Neural crest cell (in vitro differentiated cells): ENCODE results near the gene MNS1. TPM values are rescaled to one million over a fixed set of nuclear protein-coding genes. Genes with fewer than 3 reads are reported as not detected.

ENCODE experiments used
- DNase-seq: peaks from one replicate; pipeline ENCODE4 v3.0.0; 2021; ENCODE audit warnings: low read depth, mixed read lengths, low spot score
- H3K27ac Mint-ChIP-seq: one replicate; pipeline ENCODE4 v1.8.0; 2021; ENCODE audit warnings: mild to moderate bottlenecking, mixed read lengths; ENCODE audit not compliant: unreplicated experiment
- H3K27me3 Mint-ChIP-seq: 2 replicates; pipeline ENCODE4 v1.8.0; 2021; ENCODE audit warnings: low read depth, mild to moderate bottlenecking, mixed read lengths
- H3K36me3 Mint-ChIP-seq: 2 replicates; pipeline ENCODE4 v1.8.0; 2021; ENCODE audit warnings: low read depth, mild to moderate bottlenecking, mixed read lengths
- H3K4me1 Mint-ChIP-seq: 2 replicates; pipeline ENCODE4 v1.8.0; 2021; ENCODE audit warnings: mixed read lengths
- H3K4me3 Mint-ChIP-seq: one replicate; pipeline ENCODE4 v1.8.0; 2021; ENCODE audit warnings: mild to moderate bottlenecking, mixed read lengths
- H3K9me3 Mint-ChIP-seq: 2 replicates; pipeline ENCODE4 v1.8.0; 2021; ENCODE audit warnings: mixed read lengths
- CTCF ChIP-seq: fragments of 200-600 bp; sonication (generic); conservative IDR thresholded peaks from 2 replicates; pipeline ENCODE4 v1.5.0; 2021; ENCODE audit warnings: antibody characterized with exemption, mild to moderate bottlenecking
- long read RNA-seq: library from polyadenylated mRNA; unstranded; transcript quantifications from one replicate; pipeline ENCODE4 v2.0.0, GENCODE V29; 2020
- total RNA-seq: library from RNA; stranded (reverse); gene quantifications from 2 replicates; pipeline ENCODE4 v1.2.1, GENCODE V29; 2021

Gene MNS1
- total RNA-seq: 7.9 and 9.6 TPM in 2 replicates
- long read RNA-seq, partial matches to known transcripts: 3 of 3 reads
- long read RNA-seq, other reads (novel, unspliced or antisense): 0 of 3 reads

- H3K9me3 Mint-ChIP-seq: peaks cover 2% of the 10 kb centered on the region
- peaks cover 3% of the 10 kb centered on the region for H3K27me3 Mint-ChIP-seq
- H3K27ac Mint-ChIP-seq: peak within 1 kb of the TSS; percentile 98
- peak within 1 kb of the TSS; percentile 99 for H3K4me3 Mint-ChIP-seq
- H3K36me3 Mint-ChIP-seq: no peaks in the 10 kb centered on the region
- peak; percentile 68 for DNase-seq
- TF ChIP-seq CTCF: no peak
- H3K4me1 Mint-ChIP-seq: peaks cover 15% of the 10 kb centered on the region
These were observed at the start of gene MNS1 for GRCh38 chr15:56464893-56465520. MNS1 (minus strand) TSS chr15:56465137; CDS start chr15:56464972, 165 bp downstream.

GRCh38 chr15:56496635-56497034 is 31.7 kb upstream of the MNS1 start:
- DNase-seq: no peak
- H3K27me3 Mint-ChIP-seq: no peaks in the 10 kb centered on the region
- peaks cover 3% of the 10 kb centered on the region for H3K4me1 Mint-ChIP-seq
- no peaks in the 10 kb centered on the region for H3K36me3 Mint-ChIP-seq
- TF ChIP-seq CTCF: peak; percentile 86
- peaks cover 4% of the 10 kb centered on the region for H3K9me3 Mint-ChIP-seq
- no peak overlapping the region for H3K27ac Mint-ChIP-seq
- H3K4me3 Mint-ChIP-seq: no peak overlapping the region

- H3K4me3 Mint-ChIP-seq: no peak overlapping the region
- H3K36me3 Mint-ChIP-seq: no peaks in the 10 kb centered on the region
- no peak for TF ChIP-seq CTCF
- H3K9me3 Mint-ChIP-seq: peaks cover 4% of the 10 kb centered on the region
- no peak for DNase-seq
- no peak overlapping the region for H3K27ac Mint-ChIP-seq
- H3K4me1 Mint-ChIP-seq: peaks cover 3% of the 10 kb centered on the region
- no peaks in the 10 kb centered on the region for H3K27me3 Mint-ChIP-seq
These were observed 30.6 kb upstream of the MNS1 start for GRCh38 chr15:56495533-56495932.

- Mint-ChIP-seq H3K27ac (no peak overlapping the region), H3K4me1 (peaks cover 3% of the 10 kb centered on the region), H3K9me3 (peaks cover 4% of the 10 kb centered on the region), H3K36me3 (no peaks in the 10 kb centered on the region), H3K4me3 (no peak overlapping the region), H3K27me3 (no peaks in the 10 kb centered on the region)
- no peak for DNase-seq
- TF ChIP-seq CTCF: no peak
These were observed 30.1 kb upstream of the MNS1 start for GRCh38 chr15:56495053-56495452.

- no peaks in the 10 kb centered on the region for H3K36me3 Mint-ChIP-seq
- H3K9me3 Mint-ChIP-seq: peaks cover 4% of the 10 kb centered on the region
These were observed 28.0 kb upstream of the MNS1 start for GRCh38 chr15:56492791-56493555.

More at GRCh38 chr15:56492791-56493555, 28.0 kb upstream of the MNS1 start:
- Mint-ChIP-seq H3K4me1 (peaks cover 3% of the 10 kb centered on the region), H3K4me3 (no peak overlapping the region), H3K27me3 (no peaks in the 10 kb centered on the region), H3K27ac (peak overlapping the region; percentile 40)
- no peak for DNase-seq
- no peak for TF ChIP-seq CTCF
